Activated effector memory CD4-positive, alpha-beta T cell treated with Interleukin-2 at 50 U/mL for 16 hours (primary cell): ENCODE results near the gene MED27.

Experiments used
- DNase-seq: peaks from one replicate; pipeline ENCODE4 v3.0.0-alpha.2; 2020

MED27 gene

GRCh38 chr9:131847665-131848354 lies 231.9 kb downstream of the MED27 start:
- no peak for DNase-seq

- DNase-seq: no peak
These were observed 234.1 kb downstream of the MED27 start for GRCh38 chr9:131845305-131846298.

- DNase-seq: no peak
These were observed 234.9 kb downstream of the MED27 start for GRCh38 chr9:131844745-131845118.

DNA sequence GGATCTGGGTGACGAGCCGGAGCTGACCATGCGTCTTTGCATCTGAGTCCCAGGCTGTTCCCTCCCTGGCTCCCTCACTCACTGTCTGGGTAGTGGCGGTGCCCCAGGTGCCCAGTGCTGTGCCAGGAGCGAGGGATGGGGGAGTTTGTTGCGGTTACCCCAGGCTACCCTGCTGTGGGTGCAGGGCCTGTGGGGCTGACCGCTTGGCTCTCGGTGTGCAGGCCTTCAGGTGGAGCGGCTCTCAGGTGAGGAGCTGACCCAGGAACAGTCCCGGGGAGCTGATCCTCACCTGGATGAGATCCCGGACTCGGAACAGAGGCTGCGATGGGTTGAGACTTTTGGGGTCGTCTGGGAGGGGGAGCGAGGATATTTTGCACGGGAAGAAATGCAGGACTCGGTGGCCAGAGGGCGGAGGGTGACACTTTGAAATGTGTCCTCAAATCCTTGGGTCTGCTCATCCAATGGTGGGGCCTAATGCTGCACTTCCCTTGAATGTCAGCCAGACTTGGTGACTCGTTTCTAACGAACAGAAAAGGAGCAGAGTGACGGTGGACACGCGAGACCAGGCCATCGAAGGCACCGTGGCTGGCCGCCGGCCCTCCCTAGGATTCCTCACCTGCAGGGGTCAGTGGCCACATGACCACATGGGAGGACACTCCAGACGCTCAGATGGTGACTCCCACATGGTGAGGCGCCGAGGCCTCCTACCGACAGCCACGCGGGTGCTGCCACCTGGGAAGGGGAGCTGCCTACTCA lies 235.5 kb downstream of the MED27 start:
- DNase-seq: no peak

DNA sequence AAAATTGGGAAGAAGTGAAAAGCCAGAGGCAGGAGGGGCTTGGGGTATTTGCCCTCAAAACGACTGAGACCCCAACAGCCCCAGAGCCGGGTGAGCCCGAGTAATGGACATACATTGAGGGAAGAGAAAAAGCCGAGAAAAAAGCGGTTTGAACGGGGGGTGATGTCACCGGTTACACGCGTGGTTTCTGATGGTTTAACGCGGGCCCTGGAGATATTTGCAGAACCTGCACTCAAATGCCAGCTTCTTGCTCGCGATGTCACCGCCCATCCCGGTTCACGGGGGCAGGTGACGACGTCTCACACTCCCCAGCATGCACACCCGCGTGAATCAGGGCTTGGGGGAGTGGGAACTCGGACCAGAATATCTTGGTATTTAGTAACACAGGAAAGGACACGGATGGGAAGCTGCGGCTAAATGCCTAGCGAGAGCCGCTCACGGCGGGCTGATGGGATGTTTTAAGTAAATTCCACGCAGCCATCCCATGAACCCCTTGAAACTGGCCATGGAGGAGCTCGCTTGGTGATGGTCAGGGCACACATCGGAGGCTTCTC lies 237.8 kb downstream of the MED27 start:
- no peak for DNase-seq

- no peak for DNase-seq
These were observed 238.6 kb downstream of the MED27 start for GRCh38 chr9:131840751-131841702.

- no peak for DNase-seq
These were observed 239.4 kb downstream of the MED27 start for GRCh38 chr9:131840220-131840619.

DNA sequence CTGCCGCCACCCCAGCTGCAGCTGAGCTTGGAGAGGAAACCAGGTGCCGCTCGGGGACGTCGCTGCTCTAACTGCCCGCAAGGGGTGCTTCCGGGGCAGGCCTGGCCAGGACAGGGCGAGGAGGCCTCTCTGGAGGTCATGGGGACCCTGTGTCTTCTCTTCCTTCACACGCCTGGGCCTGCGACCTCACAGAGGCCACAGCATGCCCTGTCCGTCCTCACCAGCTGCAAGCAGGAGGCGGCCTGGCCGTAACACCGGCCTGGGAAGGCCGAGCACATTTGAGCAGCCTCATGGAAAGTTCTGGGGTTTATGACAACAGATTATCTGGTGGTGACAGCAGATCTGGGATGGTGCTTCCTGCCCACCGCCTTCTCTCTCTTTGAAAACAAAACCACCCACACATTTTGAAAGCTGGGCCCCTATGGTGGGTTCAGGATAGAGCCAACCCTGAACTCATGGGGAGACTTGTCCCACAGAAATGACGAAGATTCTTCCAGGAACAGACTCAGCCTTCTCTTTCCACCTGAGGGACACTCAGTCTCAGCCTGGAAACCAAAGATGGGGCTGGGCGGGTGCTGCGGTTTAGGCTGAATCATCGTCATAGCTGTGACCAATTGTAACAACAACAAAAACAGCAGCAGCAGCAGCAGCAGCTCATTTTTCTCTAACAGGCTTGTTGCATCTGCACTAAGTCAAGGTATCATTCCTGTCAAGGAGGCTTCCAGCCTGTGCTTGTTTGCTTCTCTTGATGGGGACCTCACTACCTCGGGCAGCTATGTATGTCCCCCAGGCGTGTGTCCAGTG lies 240.2 kb downstream of the MED27 start:
- peak; percentile 44 for DNase-seq

- no peak for DNase-seq
These were observed 241.0 kb downstream of the MED27 start for GRCh38 chr9:131838530-131839280.

GRCh38 chr9:131837836-131838235 lies 241.8 kb downstream of the MED27 start:
- DNase-seq: no peak

GRCh38 chr9:131837316-131837715 lies 242.4 kb downstream of the MED27 start:
- no peak for DNase-seq

GRCh38 chr9:131836607-131837315 lies 242.9 kb downstream of the MED27 start:
- DNase-seq: no peak

GRCh38 chr9:131836021-131836420 lies 243.6 kb downstream of the MED27 start:
- DNase-seq: no peak

DNA sequence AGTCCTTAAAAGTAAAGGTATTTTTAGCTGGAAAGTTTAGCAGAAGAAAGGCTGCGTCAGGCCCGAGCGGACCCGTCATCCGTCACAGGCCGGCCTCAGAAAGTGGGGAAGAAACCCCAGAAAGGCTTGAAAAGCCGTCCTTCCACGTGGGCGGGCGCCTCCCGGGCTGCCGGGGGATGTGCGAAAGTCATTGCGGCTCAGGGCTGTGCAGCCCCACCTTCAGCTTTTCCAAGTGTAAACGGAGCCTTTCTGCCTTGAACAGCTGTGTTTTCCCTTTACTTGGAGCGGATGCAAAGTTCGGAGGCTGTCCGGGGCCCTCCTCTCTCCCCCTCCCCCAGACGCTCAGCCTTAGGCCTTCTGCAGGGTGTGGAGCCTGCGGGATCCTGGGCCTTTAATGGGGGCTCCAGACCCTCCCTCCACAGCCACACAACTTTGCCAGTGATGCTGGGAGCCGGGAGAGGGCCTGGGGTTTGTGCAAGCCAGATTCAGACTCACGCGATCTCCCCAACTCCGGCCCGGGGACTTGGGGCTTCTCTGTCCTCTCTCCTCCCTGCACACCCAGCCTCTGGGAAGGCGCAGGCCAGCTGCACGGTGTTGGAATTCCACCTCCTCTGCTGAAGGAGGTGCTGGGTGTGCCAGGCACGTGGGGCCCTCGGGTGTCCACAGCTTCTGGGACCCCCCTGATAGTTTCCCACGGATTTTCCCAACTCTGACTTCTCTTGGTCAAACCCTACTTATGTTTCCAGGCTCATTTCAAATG lies 244.3 kb downstream of the MED27 start:
- no peak for DNase-seq

DNA sequence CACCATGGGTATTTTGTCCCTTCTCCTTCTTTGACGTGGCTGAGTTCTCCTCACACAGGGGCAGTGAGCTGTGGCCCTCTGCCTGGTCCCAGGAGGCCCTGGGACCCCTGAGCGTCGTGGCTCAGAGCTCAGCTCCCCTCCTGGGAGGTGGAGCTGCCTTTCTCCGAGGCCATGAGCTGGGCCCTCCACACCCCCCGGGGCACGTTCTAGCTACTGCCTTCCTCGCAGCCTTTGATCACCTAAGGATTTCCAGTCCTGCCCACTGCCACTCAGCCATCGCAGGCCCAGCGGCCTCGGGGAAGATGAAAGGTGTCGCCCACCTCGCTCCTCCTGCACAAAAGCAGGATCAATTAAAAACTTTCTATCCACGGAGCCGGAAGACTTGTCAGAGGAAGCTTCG lies 244.9 kb downstream of the MED27 start:
- no peak for DNase-seq

GRCh38 chr9:131833906-131834305 lies 245.8 kb downstream of the MED27 start:
- DNase-seq: no peak

GRCh38 chr9:131833083-131833482 lies 246.6 kb downstream of the MED27 start:
- DNase-seq: no peak

- DNase-seq: no peak
These were observed 248.1 kb downstream of the MED27 start for GRCh38 chr9:131831380-131832165.
